Aorta (tissue), 5 donors: ENCODE measurements around the gene PHF14. TPM values are rescaled to one million over a fixed set of nuclear protein-coding genes. Genes with fewer than 3 reads are reported as not detected.

Experiments
- ATAC-seq: fragments of 200-7000 bp; cut with Tn5 transposase; one replicate; pipeline ENCODE4 v1.9.1; 2022; ENCODE audit warnings: moderate library complexity; ENCODE audit not compliant: low FRiP score
- DNase-seq, 2 donors: peaks; one replicate each; pipeline ENCODE4 v3.0.0-alpha.2; 2020
- H3K27ac ChIP-seq, 2 donors: one replicate each; pipeline ENCODE4 v1.5.1; 2013; ENCODE audit warnings: low read length in 2 of 2, mild to moderate bottlenecking in 2 of 2, moderate library complexity in 2 of 2, control low read depth in 1 of 2, inconsistent platforms in 1 of 2, low read depth in 1 of 2
- H3K27me3 ChIP-seq, 2 donors: one replicate each; pipeline ENCODE4 v1.6.1; 2013; ENCODE audit warnings: control low read depth in 1 of 2, low read length in 1 of 2, mild to moderate bottlenecking in 1 of 2, moderate library complexity in 1 of 2; ENCODE audit not compliant: insufficient read depth in 2 of 2, control insufficient read depth in 1 of 2
- H3K36me3 ChIP-seq, 2 donors: one replicate each; pipeline ENCODE4 v1.6.1; 2013; ENCODE audit warnings: control low read depth in 1 of 2, low read length in 1 of 2, mild to moderate bottlenecking in 1 of 2; ENCODE audit not compliant: insufficient read depth in 2 of 2, control insufficient read depth in 1 of 2
- H3K4me1 ChIP-seq, 2 donors: one replicate each; pipeline ENCODE4 v1.6.1; 2013; ENCODE audit warnings: low read length in 2 of 2, control low read depth in 1 of 2, mild to moderate bottlenecking in 1 of 2, moderate library complexity in 1 of 2; ENCODE audit not compliant: insufficient read depth in 2 of 2, control insufficient read depth in 1 of 2
- H3K4me3 ChIP-seq, 2 donors: one replicate each; pipeline ENCODE4 v1.5.1; 2013; ENCODE audit warnings: low read length in 2 of 2, control low read depth in 1 of 2, mild to moderate bottlenecking in 1 of 2
- H3K9me3 ChIP-seq: one replicate; pipeline ENCODE4 v1.6.1; 2013; ENCODE audit warnings: mild to moderate bottlenecking, low read length; ENCODE audit not compliant: control insufficient read depth
- WGBS, 2 donors: extraction: QIAGEN DNeasy Blood & Tissue Kit; methylation state at CpG; one replicate each; pipeline ENCODE4 v1.1.7; 2013; 5-methylcytosine and 5-hydroxymethylcytosine counted together
- intact Hi-C, 2 donors: fragments of 100-400 bp; cut with DNase I; formaldehyde crosslinking; loops; one replicate each; pipeline versions ENCODE4 v1.14.2 to v1.15.0; 2022
- polyA plus RNA-seq, 2 donors: library from polyadenylated mRNA; stranded (reverse); fragments of 200-250 nt; gene quantifications; one replicate each; pipeline ENCODE4 v1.2.3, GENCODE V29; 2013
- total RNA-seq, 2 donors: library from RNA; stranded (reverse); fragmentation: NEBNext Ultra II Directional; extraction: Animal tissue kit (Norgen Biotek cat#: 25700); gene quantifications; one replicate each; pipeline ENCODE4 v1.2.1, GENCODE V29; 2021
- donor health status: healthy with polysubstance abuse.
- donor health status: Bipolar disorder and iron deficiency.
- donor health status: DM: no; HTN: no; CAD: no.
- donor health status: DM: no; HTN: no; CAD: no.
- donor health status: DM: yes; HTN: yes; CAD: no.

PHF14 gene
- total and polyA plus RNA-seq, 4 donors: 16.2 to 51.8 (median 36.7) TPM

GRCh38 chr7:11005202-11005601 lies 31.5 kb downstream of the PHF14 start:
- DNase-seq (no peak), ATAC-seq (no peak)
- H3K36me3 ChIP-seq: peaks cover 0 to 5% of the 10 kb centered on the region in 2 donors
- H3K4me1 ChIP-seq: no peaks in the 10 kb centered on the region
- H3K27ac ChIP-seq: no peak overlapping the region
- H3K27me3 ChIP-seq: no peaks in the 10 kb centered on the region
- intact Hi-C loops: no loop called here
- no peaks in the 10 kb centered on the region for H3K9me3 ChIP-seq
- no peak overlapping the region for H3K4me3 ChIP-seq

DNA sequence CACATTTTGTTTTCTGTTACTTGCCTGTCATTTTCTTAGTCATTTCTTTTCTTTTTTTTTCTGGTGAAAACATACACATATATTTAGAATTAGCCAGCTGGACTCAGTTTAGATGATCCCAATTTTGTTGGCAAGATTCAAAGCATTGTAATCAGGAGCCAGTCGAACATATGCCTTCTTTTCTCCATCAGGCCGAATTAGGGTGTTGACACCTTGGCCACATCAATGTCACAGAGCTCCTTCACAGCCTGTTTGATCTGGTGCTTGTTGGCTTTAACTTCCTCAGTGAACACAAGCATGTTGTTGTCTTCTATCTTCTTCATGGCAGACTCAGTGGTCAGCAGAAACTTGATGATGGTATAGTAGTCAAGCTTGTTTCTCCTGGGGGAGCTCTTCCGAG lies 32.6 kb downstream of the PHF14 start:
- ATAC-seq: no peak
- WGBS, 2 donors: 81 to 84% methylated on average over 3 of the region's 3 CpGs
- peaks cover 0 to 5% of the 10 kb centered on the region in 2 donors for H3K36me3 ChIP-seq
- H3K9me3 ChIP-seq: no peaks in the 10 kb centered on the region
- DNase-seq: no peak
- intact Hi-C loops: no loop called here
- no peak overlapping the region for H3K27ac ChIP-seq
- H3K4me3 ChIP-seq: no peak overlapping the region
- no peaks in the 10 kb centered on the region for H3K4me1 ChIP-seq
- H3K27me3 ChIP-seq: no peaks in the 10 kb centered on the region

DNA sequence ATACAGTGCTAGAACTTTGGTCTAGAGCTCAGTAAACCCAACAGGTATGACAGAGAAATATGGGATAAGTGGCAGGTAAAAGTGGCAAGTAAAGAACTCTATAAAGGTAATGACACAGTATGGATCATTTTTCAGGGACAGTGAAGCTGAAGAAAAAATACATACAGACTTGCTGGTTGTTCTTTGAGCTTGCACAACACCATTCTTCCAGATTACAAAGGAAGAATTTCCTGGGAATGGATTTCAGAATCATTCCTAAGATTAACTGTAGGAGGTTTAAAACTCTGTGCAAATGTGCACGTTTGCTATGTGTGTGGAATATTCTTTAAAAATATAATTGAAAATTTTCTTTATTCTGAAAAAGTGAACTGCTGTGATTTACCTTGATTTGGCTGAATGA lies 36.0 kb downstream of the PHF14 start:
- Histone ChIP-seq H3K27me3 (no peaks in the 10 kb centered on the region), H3K4me1 (no peaks in the 10 kb centered on the region), H3K27ac (no peak overlapping the region), H3K36me3 (peaks cover 0 to 5% of the 10 kb centered on the region in 2 donors), H3K9me3 (no peaks in the 10 kb centered on the region), H3K4me3 (no peak overlapping the region)
- no peak for ATAC-seq
- no peak for DNase-seq
- intact Hi-C loops: no loop called here
- 16 to 27% methylated on average over 1 of the region's 1 CpG for WGBS, 2 donors

DNA sequence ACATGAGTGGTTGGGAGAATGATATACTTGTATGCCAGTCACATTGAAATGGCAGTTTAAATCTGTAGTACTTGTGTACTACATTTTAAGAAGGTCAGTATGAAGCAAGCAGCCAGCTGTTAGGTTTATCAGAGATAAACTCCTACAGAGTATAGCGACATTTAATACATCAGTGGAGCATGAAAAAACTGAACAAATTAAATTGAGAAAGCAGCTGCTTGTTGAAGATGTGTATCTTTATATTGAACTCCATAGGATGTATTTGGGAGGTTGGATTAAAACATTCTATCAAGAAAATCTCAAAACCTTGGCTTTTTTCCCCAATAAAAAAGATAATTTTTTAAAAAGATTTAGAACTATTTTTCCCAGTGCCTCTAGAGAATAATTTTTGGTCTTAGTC lies 47.8 kb downstream of the PHF14 start:
- no peaks in the 10 kb centered on the region for H3K36me3 ChIP-seq
- no peaks in the 10 kb centered on the region for H3K4me1 ChIP-seq
- no peak overlapping the region for H3K27ac ChIP-seq
- no peaks in the 10 kb centered on the region for H3K27me3 ChIP-seq
- intact Hi-C loops: no loop called here
- ATAC-seq (no peak), DNase-seq (no peak)
- no peaks in the 10 kb centered on the region for H3K9me3 ChIP-seq
- 87 to 89% methylated on average over 1 of the region's 1 CpG for WGBS, 2 donors
- H3K4me3 ChIP-seq: no peak overlapping the region

GRCh38 chr7:11026452-11027359 lies 53.0 kb downstream of the PHF14 start:
- Histone ChIP-seq H3K36me3 (no peaks in the 10 kb centered on the region), H3K27me3 (no peaks in the 10 kb centered on the region), H3K4me1 (no peaks in the 10 kb centered on the region), H3K27ac (no peak overlapping the region), H3K4me3 (no peak overlapping the region), H3K9me3 (no peaks in the 10 kb centered on the region)
- ATAC-seq (no peak), DNase-seq (no peak)
- intact Hi-C loops: no loop called here
- 75 to 82% methylated on average over 2 of the region's 2 CpGs for WGBS, 2 donors

DNA sequence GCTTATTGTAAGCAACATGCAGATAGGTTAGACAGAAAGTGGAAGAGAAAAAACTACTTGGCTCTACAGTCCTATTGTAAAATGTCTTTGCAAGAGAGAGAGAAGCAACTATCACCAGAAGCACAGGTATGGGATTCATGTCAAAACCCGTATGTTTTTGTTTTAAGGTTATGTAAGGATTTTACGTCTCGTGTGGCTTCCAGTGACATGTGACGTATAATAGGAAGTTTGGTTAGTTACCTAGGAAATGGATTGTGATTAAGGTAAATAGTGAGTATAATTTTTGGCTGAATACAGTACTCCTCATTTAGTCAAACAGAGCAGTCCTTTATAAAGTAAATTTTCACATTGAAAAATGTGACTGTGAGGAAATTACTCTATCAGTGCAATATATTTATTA lies 62.0 kb downstream of the PHF14 start:
- H3K4me1 ChIP-seq: no peaks in the 10 kb centered on the region
- no peaks in the 10 kb centered on the region for H3K27me3 ChIP-seq
- ATAC-seq (no peak), DNase-seq (no peak)
- no peak overlapping the region for H3K4me3 ChIP-seq
- H3K27ac ChIP-seq: no peak overlapping the region
- intact Hi-C loops: no loop called here
- H3K36me3 ChIP-seq: peaks cover 0 to 2% of the 10 kb centered on the region in 2 donors
- H3K9me3 ChIP-seq: no peaks in the 10 kb centered on the region
- 67 to 71% methylated on average over 4 of the region's 4 CpGs for WGBS, 2 donors

- Histone ChIP-seq H3K4me1 (no peaks in the 10 kb centered on the region), H3K36me3 (peaks cover 0 to 2% of the 10 kb centered on the region in 2 donors), H3K4me3 (no peak overlapping the region), H3K9me3 (no peaks in the 10 kb centered on the region), H3K27ac (no peak overlapping the region), H3K27me3 (no peaks in the 10 kb centered on the region)
- intact Hi-C loops: no loop called here
- ATAC-seq: no peak
- DNase-seq: no peak
Observed at GRCh38 chr7:11039974-11040373, 66.3 kb downstream of the PHF14 start.

DNA sequence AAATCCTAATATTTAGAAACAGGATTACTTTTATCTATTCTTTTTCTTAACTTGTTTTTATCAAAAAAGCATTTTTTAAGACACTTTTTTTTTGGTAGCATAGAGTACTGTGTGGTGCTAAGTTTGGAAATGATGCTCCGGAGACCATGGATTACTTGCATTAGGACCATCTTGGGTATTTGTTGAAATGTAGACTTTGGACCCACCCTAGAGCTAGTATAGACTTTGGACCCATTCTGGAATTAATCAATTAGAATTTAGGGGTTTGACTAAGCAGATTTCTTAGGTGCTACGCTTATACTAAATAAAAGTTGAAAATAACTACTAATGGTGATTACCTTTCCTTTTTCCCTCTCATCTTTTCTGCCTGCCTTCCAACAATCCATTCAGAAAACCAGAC lies 80.4 kb downstream of the PHF14 start:
- no peaks in the 10 kb centered on the region for H3K9me3 ChIP-seq
- intact Hi-C loops: no loop called here
- no peaks in the 10 kb centered on the region for H3K4me1 ChIP-seq
- peaks cover 0 to 2% of the 10 kb centered on the region in 2 donors for H3K36me3 ChIP-seq
- H3K4me3 ChIP-seq: no peak overlapping the region
- H3K27ac ChIP-seq: no peak overlapping the region
- DNase-seq: no peak
- no peak for ATAC-seq
- no peaks in the 10 kb centered on the region for H3K27me3 ChIP-seq
- WGBS, 2 donors: 98 to 99% methylated on average over 2 of the region's 2 CpGs

DNA sequence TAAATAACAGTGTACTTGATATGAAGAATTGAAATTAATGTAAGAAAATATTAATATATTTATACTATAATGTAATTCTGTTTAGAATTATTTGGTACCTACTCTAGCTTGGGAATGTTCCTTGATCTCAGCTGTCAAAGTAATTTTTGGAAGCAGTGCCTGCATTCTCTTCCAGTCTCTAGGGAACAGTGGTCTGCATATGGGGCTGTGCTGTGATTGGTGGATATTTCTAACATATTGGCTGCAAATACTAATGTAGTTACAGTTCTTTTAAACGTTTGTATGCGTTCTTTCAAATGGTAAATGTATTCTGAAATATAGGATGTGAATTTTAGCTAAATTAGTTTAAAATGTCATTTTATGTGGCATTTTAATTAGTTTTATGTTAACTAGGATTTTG lies 87.2 kb downstream of the PHF14 start:
- no peak overlapping the region for H3K4me3 ChIP-seq
- DNase-seq: no peak
- H3K27ac ChIP-seq: no peak overlapping the region
- H3K36me3 ChIP-seq: no peaks in the 10 kb centered on the region
- no peaks in the 10 kb centered on the region for H3K4me1 ChIP-seq
- no peaks in the 10 kb centered on the region for H3K27me3 ChIP-seq
- intact Hi-C loops: no loop called here
- 4 to 9% methylated on average over 2 of the region's 2 CpGs for WGBS, 2 donors
- no peaks in the 10 kb centered on the region for H3K9me3 ChIP-seq
- no peak for ATAC-seq
